Nephron progenitor cell (in vitro differentiated cells): Measurements from ENCODE around the gene INHBE.

Experiments used
- DNase-seq: peaks from one replicate; pipeline ENCODE4 v3.0.0; 2021
- H3K27ac Mint-ChIP-seq: 2 replicates; pipeline ENCODE4 v1.8.0; 2021; ENCODE audit warnings: mild to moderate bottlenecking, moderate library complexity, mixed read lengths
- H3K27me3 Mint-ChIP-seq: 2 replicates; pipeline ENCODE4 v1.8.0; 2021; ENCODE audit warnings: mild to moderate bottlenecking, low read depth, mixed read lengths; ENCODE audit not compliant: poor library complexity
- H3K36me3 Mint-ChIP-seq: 2 replicates; pipeline ENCODE4 v1.8.0; 2021; ENCODE audit warnings: low read depth, mixed read lengths
- H3K4me1 Mint-ChIP-seq: 2 replicates; pipeline ENCODE4 v1.8.0; 2021; ENCODE audit warnings: mixed read lengths
- H3K4me3 Mint-ChIP-seq: 2 replicates; pipeline ENCODE4 v1.8.0; 2021; ENCODE audit warnings: mild to moderate bottlenecking, moderate library complexity, mixed read lengths
- H3K9me3 Mint-ChIP-seq: 2 replicates; pipeline ENCODE4 v1.8.0; 2021; ENCODE audit warnings: mild to moderate bottlenecking, moderate library complexity, mixed read lengths
- CTCF ChIP-seq: fragments of 200-600 bp; sonication (generic); IDR thresholded peaks from 2 replicates; pipeline ENCODE4 v1.5.0; 2021; ENCODE audit warnings: antibody characterized with exemption

INHBE gene

GRCh38 chr12:57430931-57431566 lies 24.1 kb upstream of the INHBE start, which contains the start of gene R3HDM2:
R3HDM2 (minus strand) TSS chr12:57431043; CDS start chr12:57310428, 120,615 bp downstream.
- Mint-ChIP-seq H3K27ac (peak within 1 kb of the TSS; percentile 99), H3K27me3 (peaks cover 4% of the 10 kb centered on the region), H3K9me3 (no peaks in the 10 kb centered on the region), H3K4me1 (peaks cover 63% of the 10 kb centered on the region), H3K36me3 (peaks cover 7% of the 10 kb centered on the region), H3K4me3 (peak within 1 kb of the TSS; percentile 94)
- DNase-seq: peak; percentile 91
- TF ChIP-seq CTCF: no peak

- no peaks in the 10 kb centered on the region for H3K9me3 Mint-ChIP-seq
- H3K27me3 Mint-ChIP-seq: peaks cover 4% of the 10 kb centered on the region
- no peak for DNase-seq
- no peak for TF ChIP-seq CTCF
- H3K36me3 Mint-ChIP-seq: peaks cover under 1% of the 10 kb centered on the region
- H3K4me1 Mint-ChIP-seq: peaks cover 58% of the 10 kb centered on the region
- H3K4me3 Mint-ChIP-seq: peak overlapping the region; percentile 90
- H3K27ac Mint-ChIP-seq: peak overlapping the region; percentile 98
Measured at GRCh38 chr12:57431654-57432188, 23.4 kb upstream of the INHBE start.

- no peak for TF ChIP-seq CTCF
- Mint-ChIP-seq H3K27me3 (peaks cover 4% of the 10 kb centered on the region), H3K27ac (no peak overlapping the region), H3K4me3 (no peak overlapping the region), H3K36me3 (no peaks in the 10 kb centered on the region), H3K4me1 (peaks cover 47% of the 10 kb centered on the region), H3K9me3 (no peaks in the 10 kb centered on the region)
- DNase-seq: no peak
Measured at GRCh38 chr12:57433370-57433769, 21.7 kb upstream of the INHBE start.

- no peak within 1 kb of the TSS for H3K4me3 Mint-ChIP-seq
- no peak for DNase-seq
- H3K36me3 Mint-ChIP-seq: no peaks in the 10 kb centered on the region
- peaks cover 4% of the 10 kb centered on the region for H3K27me3 Mint-ChIP-seq
- H3K9me3 Mint-ChIP-seq: no peaks in the 10 kb centered on the region
- TF ChIP-seq CTCF: no peak
- peak within 1 kb of the TSS; percentile 93 for H3K27ac Mint-ChIP-seq
- peaks cover 37% of the 10 kb centered on the region for H3K4me1 Mint-ChIP-seq
Measured at GRCh38 chr12:57434517-57435223, 20.4 kb upstream of the INHBE start, which contains the start of gene INHBC. INHBC (plus strand) TSS chr12:57434784; CDS start chr12:57434887, 103 bp downstream.

GRCh38 chr12:57435293-57435692 lies 19.8 kb upstream of the INHBE start:
- H3K9me3 Mint-ChIP-seq: no peaks in the 10 kb centered on the region
- TF ChIP-seq CTCF: no peak
- DNase-seq: no peak

More at GRCh38 chr12:57435293-57435692, 19.8 kb upstream of the INHBE start:
- Mint-ChIP-seq H3K4me3 (no peak overlapping the region), H3K27ac (peak overlapping the region; percentile 93), H3K27me3 (peaks cover 4% of the 10 kb centered on the region), H3K36me3 (no peaks in the 10 kb centered on the region), H3K4me1 (peaks cover 31% of the 10 kb centered on the region)
